Measurements from ENCODE around the gene CHMP4A.
"Not testable (repeated sequence)": the region's sequence is repeated elsewhere in the genome, so short reads cannot be mapped to it uniquely, and the experiment has no call there.

CHMP4A gene

GRCh38 chr14:24204163-24205146 lies 8.8 kb downstream of the CHMP4A start:
- Histone ChIP-seq H3K27ac (ENCODE audit: low read depth, low read length) (no peak overlapping the region), H3K36me3 (ENCODE audit: control insufficient read depth, insufficient read depth, low read length) (peaks cover 75% of the 10 kb centered on the region), H3K27me3 (ENCODE audit: control insufficient read depth, insufficient read depth, low read length) (no peaks in the 10 kb centered on the region), H3K9ac (ENCODE audit: low read length) (no peak overlapping the region), H3K9me3 (ENCODE audit: control insufficient read depth, insufficient read depth, low read depth, low read length) (peaks cover 14% of the 10 kb centered on the region), H3K4me3 (ENCODE audit: low read depth, low read length) (no peak overlapping the region), H3K4me1 (ENCODE audit: control insufficient read depth, insufficient read depth, low read length) (peaks cover 5% of the 10 kb centered on the region)

DNA sequence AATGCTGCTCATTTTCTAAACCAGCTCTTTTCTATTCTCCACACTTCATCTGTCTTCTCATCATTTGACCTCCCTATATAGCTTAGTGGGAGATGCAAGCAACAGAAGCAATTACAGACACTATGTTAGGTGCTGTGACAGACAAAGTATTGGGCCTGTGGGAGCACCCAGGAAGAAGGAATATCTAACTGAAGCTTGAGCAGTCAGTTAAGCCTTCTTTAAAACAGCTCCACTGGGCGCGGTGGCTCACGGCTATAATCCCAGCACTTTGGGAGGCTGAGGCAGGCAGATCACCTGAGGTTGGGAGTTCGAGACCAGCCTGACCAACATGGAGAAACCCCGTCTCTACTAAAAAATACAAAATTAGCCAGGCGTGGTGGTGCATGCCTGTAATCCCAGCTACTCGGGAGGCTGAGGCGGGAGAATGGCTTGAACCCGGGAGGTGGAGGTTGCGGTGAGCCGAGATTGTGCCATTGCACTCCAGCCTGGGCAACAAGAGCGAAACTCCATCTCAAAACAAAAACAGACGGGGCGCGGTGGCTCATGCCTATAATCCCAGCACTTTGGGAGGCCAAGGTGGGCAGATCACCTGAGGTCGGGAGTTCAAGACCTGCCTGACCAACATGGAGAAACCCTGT lies 9.9 kb downstream of the CHMP4A start:
- H3K27me3 ChIP-seq (ENCODE audit: control insufficient read depth, insufficient read depth, low read length); H3K4me1 ChIP-seq (ENCODE audit: control insufficient read depth, insufficient read depth, low read length): not testable (repeated sequence)
- Histone ChIP-seq H3K27ac (ENCODE audit: low read depth, low read length) (peak overlapping the region; percentile 86), H3K9ac (ENCODE audit: low read length) (peak overlapping the region; percentile 57), H3K4me3 (ENCODE audit: low read depth, low read length) (peak overlapping the region; percentile 33), H3K36me3 (ENCODE audit: control insufficient read depth, insufficient read depth, low read length) (peaks cover 73% of the 10 kb centered on the region), H3K9me3 (ENCODE audit: control insufficient read depth, insufficient read depth, low read depth, low read length) (peaks cover 14% of the 10 kb centered on the region)

- H3K9me3 ChIP-seq (ENCODE audit: control insufficient read depth, insufficient read depth, low read depth, low read length), result peaks cover 14% of the 10 kb centered on the region
- H3K27ac ChIP-seq (ENCODE audit: low read depth, low read length), result peak overlapping the region; percentile 86; the same call in 1 of the 2 replicates
- H3K9ac ChIP-seq (ENCODE audit: low read length), result peak overlapping the region; percentile 57
- not testable (repeated sequence) for H3K4me1 ChIP-seq (ENCODE audit: control insufficient read depth, insufficient read depth, low read length); H3K27me3 ChIP-seq (ENCODE audit: control insufficient read depth, insufficient read depth, low read length)
- peaks cover 65% of the 10 kb centered on the region for H3K36me3 ChIP-seq (ENCODE audit: control insufficient read depth, insufficient read depth, low read length)
- peak overlapping the region; percentile 33; the same call in 1 of the 2 replicates for H3K4me3 ChIP-seq (ENCODE audit: low read depth, low read length)
Observed at GRCh38 chr14:24202538-24202937, 10.8 kb downstream of the CHMP4A start.

GRCh38 chr14:24198814-24199524 lies 14.3 kb downstream of the CHMP4A start:
- Histone ChIP-seq H3K36me3 (ENCODE audit: control insufficient read depth, insufficient read depth, low read length) (peaks cover 38% of the 10 kb centered on the region), H3K4me3 (ENCODE audit: low read depth, low read length) (no peak overlapping the region), H3K9ac (ENCODE audit: low read length) (no peak overlapping the region), H3K27me3 (ENCODE audit: control insufficient read depth, insufficient read depth, low read length) (no peaks in the 10 kb centered on the region), H3K27ac (ENCODE audit: low read depth, low read length) (no peak overlapping the region), H3K4me1 (ENCODE audit: control insufficient read depth, insufficient read depth, low read length) (peaks cover 11% of the 10 kb centered on the region), H3K9me3 (ENCODE audit: control insufficient read depth, insufficient read depth, low read depth, low read length) (peaks cover 14% of the 10 kb centered on the region)

- Histone ChIP-seq H3K4me3 (ENCODE audit: low read depth, low read length) (peak overlapping the region; percentile 89; the same call in 1 of the 2 replicates), H3K27ac (ENCODE audit: low read depth, low read length) (no peak overlapping the region), H3K9ac (ENCODE audit: low read length) (no peak overlapping the region)
Observed at GRCh38 chr14:24197056-24197450, 16.2 kb downstream of the CHMP4A start.

DNA sequence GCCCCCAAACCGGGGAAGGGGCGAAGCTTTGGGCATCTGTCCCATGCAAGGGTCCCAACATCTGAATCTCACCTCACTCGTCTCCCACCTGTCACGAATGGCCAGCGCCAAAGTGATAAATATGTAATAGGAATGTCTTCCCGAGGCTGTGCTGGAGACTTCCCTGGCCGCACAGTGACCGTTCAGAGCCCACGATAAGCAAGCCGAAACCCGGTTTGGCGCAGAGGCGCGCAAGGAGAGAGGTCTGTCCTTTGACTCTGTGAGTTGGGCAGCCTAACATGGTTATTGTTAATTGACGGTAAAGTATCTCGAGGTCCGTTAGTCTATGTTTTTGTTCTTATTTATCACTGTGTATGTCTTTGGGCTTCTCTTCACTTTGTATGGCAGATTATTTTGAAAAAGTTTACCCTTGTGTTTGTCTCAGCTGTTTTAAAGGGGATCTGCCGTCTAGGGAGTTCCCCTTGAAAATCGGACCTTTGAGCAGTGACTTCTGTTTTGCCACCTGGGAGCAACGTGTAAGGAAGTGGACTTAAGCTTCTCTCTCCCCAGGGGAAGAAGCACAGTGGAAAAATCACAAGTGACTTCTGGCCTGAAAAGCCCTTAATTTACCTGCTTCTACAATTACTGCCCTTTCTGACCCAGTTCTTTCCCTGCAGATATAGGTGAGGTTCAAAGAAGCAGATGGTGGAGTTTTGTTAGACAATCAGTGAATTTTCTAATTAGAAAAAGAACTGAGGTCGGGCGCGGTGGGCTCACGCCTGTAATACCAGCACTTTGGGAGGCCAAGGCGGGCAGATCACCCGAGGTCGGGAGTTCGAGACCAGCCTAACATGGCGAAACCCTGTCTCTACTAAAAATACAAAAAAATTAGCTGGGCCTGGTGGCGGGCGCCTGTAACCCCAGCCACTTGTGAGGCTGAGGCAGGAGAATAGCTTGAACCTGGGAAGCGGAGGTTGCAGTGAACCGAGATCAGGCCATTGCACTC lies 16.9 kb downstream of the CHMP4A start:
- Histone ChIP-seq H3K27me3 (ENCODE audit: control insufficient read depth, insufficient read depth, low read length) (no peaks in the 10 kb centered on the region), H3K4me3 (ENCODE audit: low read depth, low read length) (peak overlapping the region; percentile 89), H3K9me3 (ENCODE audit: control insufficient read depth, insufficient read depth, low read depth, low read length) (peaks cover 5% of the 10 kb centered on the region), H3K27ac (ENCODE audit: low read depth, low read length) (peak overlapping the region; percentile 100), H3K4me1 (ENCODE audit: control insufficient read depth, insufficient read depth, low read length) (peaks cover 6% of the 10 kb centered on the region; the same call in 1 of the 2 replicates), H3K36me3 (ENCODE audit: control insufficient read depth, insufficient read depth, low read length) (peaks cover 43% of the 10 kb centered on the region), H3K9ac (ENCODE audit: low read length) (peak overlapping the region; percentile 98)

More at GRCh38 chr14:24197056-24197450, 16.2 kb downstream of the CHMP4A start:
- Histone ChIP-seq H3K27me3 (ENCODE audit: control insufficient read depth, insufficient read depth, low read length) (no peaks in the 10 kb centered on the region), H3K9me3 (ENCODE audit: control insufficient read depth, insufficient read depth, low read depth, low read length) (peaks cover 9% of the 10 kb centered on the region), H3K36me3 (ENCODE audit: control insufficient read depth, insufficient read depth, low read length) (peaks cover 45% of the 10 kb centered on the region), H3K4me1 (ENCODE audit: control insufficient read depth, insufficient read depth, low read length) (peaks cover 6% of the 10 kb centered on the region; the same call in 1 of the 2 replicates)

- Histone ChIP-seq H3K4me3 (ENCODE audit: low read depth, low read length) (peak within 1 kb of the TSS; percentile 89), H3K4me1 (ENCODE audit: control insufficient read depth, insufficient read depth, low read length) (peaks cover 6% of the 10 kb centered on the region; the same call in 1 of the 2 replicates), H3K27me3 (ENCODE audit: control insufficient read depth, insufficient read depth, low read length) (no peaks in the 10 kb centered on the region), H3K9ac (ENCODE audit: low read length) (peak within 1 kb of the TSS; percentile 98), H3K27ac (ENCODE audit: low read depth, low read length) (peak within 1 kb of the TSS; percentile 100), H3K9me3 (ENCODE audit: control insufficient read depth, insufficient read depth, low read depth, low read length) (peaks cover 2% of the 10 kb centered on the region; the same call in 1 of the 2 replicates), H3K36me3 (ENCODE audit: control insufficient read depth, insufficient read depth, low read length) (peaks cover 39% of the 10 kb centered on the region)
Observed at GRCh38 chr14:24195186-24196070, 17.9 kb downstream of the CHMP4A start, which contains the start of gene TM9SF1. Gene TM9SF1 (minus strand): TSS chr14:24195441. CDS start chr14:24195019, 422 bp downstream.

DNA sequence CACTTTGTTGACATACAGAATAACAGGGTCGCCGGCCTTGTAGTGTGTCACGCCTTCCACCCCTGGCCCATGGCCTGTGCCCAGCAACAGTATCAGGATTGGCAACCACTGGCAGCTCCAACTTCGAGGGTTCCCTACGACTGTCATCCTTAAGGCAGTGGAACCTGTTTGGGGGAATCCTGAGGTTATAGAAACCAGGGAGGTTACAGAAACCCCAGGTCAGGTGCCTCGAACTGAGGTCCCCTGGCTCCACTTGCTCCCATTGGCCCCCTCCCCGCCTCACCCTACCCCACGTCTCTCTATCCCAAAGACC lies 18.5 kb downstream of the CHMP4A start:
- Histone ChIP-seq H3K4me3 (ENCODE audit: low read depth, low read length) (peak overlapping the region; percentile 89), H3K4me1 (ENCODE audit: control insufficient read depth, insufficient read depth, low read length) (peaks cover 6% of the 10 kb centered on the region; the same call in 1 of the 2 replicates), H3K9me3 (ENCODE audit: control insufficient read depth, insufficient read depth, low read depth, low read length) (peaks cover 2% of the 10 kb centered on the region; the same call in 1 of the 2 replicates), H3K36me3 (ENCODE audit: control insufficient read depth, insufficient read depth, low read length) (peaks cover 40% of the 10 kb centered on the region), H3K9ac (ENCODE audit: low read length) (peak overlapping the region; percentile 98), H3K27ac (ENCODE audit: low read depth, low read length) (peak overlapping the region; percentile 100), H3K27me3 (ENCODE audit: control insufficient read depth, insufficient read depth, low read length) (no peaks in the 10 kb centered on the region)

DNA sequence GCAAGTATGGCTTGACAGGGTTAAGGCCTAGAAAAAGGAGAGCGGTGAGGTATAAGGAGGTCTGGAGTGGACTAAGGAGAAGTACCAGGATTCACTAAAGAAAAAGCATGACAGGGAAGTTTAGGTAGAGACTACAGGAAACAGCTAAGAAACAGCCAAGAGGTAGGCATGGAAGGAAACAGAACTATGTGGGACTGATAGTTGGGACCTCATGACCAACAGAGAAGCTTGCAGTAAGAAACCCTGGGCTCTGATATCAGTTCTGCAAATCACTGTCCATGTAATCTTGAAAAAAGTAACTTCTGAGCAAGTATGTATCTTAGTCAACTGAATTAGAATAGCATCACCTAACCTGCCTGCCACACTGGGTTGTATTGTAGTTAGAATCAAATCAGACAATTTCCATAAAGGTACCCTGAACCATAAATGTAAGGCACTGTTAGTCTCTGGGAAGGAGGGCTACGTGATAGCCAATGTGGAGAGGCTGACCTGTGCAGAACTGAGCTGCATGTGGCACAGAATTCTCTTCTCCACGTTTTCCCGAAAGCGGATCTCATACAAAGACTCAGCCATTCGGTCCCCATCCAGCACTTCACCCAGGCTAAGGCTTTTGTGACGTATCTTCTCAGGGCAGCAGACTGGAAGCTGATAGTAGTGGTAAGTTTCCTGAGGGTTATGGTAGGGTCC lies 19.0 kb downstream of the CHMP4A start:
- peak overlapping the region; percentile 89 for H3K4me3 ChIP-seq (ENCODE audit: low read depth, low read length)

More for the DNA sequence above, 19.0 kb downstream of the CHMP4A start:
- Histone ChIP-seq H3K9ac (ENCODE audit: low read length) (peak overlapping the region; percentile 98), H3K9me3 (ENCODE audit: control insufficient read depth, insufficient read depth, low read depth, low read length) (no peaks in the 10 kb centered on the region; the same call in 1 of the 2 replicates), H3K27me3 (ENCODE audit: control insufficient read depth, insufficient read depth, low read length) (no peaks in the 10 kb centered on the region), H3K36me3 (ENCODE audit: control insufficient read depth, insufficient read depth, low read length) (peaks cover 38% of the 10 kb centered on the region), H3K27ac (ENCODE audit: low read depth, low read length) (no peak overlapping the region), H3K4me1 (ENCODE audit: control insufficient read depth, insufficient read depth, low read length) (peaks cover 6% of the 10 kb centered on the region; the same call in 1 of the 2 replicates)

Measured in HUES6 (cell line).